TTC549 (cell line): ENCODE data around the gene CPXM2.

Experiments
- FAIRE-seq: peaks from 2 replicates; lab custom pipeline; 2012; peaks lifted over from hg19 to GRCh38; lab: Jason Lieb, UNC

The CPXM2 gene

DNA sequence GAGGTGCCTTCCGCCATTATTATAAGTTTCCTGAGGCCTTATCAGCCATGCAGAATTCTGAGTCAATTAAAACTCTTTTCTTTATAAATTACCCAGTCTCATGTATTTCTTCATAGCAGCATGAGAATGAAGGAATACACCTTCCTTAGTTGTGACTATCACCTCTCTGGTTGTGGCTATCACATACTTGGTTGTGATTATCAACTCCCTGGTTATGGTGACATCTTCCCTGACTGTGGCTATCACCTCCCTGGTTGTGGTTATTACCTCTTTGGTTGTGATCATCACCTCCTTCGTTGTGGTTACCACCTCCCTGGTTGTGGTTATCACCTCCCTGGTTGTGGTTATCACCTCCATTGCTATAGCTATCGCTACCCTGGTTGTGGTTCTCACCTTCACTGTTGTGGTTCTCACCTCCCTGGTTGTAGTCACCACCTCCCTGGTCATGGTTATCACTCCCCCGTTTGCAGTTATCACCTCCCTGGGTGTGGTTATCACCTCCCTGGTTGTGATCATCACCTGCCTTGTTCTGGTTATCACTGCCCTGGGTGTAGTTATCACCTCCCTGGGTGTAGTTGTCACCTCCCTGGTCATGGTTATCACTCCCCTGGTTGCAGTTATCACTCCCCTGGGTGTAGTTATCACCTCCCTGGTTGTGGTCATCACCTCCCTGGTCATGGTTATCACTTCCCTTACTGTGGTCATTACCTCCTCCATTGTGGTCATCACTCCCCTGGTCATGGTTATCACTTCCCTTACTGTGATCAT is 119.5 kb downstream of the CPXM2 start:
- no peak for FAIRE-seq

DNA sequence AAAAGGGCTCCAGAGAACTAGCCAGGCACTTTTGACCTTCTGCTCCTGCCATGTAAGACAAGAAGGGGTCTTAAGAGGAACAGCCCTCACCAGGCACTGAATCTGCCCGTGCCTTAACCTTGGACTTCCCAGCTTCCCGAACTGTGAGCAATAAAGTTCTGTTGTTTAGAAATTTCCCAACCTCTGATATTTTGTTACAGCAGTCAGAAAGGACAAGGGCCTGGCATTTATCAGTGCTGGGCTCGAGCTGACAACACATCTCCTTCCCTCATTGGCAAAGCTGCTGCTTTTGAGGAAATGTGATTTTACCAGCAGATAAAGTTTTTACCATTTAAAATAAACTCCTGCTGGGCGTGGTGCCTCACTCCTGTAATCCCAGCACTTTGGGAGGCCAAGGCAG is 122.0 kb downstream of the CPXM2 start:
- FAIRE-seq, result no peak

DNA sequence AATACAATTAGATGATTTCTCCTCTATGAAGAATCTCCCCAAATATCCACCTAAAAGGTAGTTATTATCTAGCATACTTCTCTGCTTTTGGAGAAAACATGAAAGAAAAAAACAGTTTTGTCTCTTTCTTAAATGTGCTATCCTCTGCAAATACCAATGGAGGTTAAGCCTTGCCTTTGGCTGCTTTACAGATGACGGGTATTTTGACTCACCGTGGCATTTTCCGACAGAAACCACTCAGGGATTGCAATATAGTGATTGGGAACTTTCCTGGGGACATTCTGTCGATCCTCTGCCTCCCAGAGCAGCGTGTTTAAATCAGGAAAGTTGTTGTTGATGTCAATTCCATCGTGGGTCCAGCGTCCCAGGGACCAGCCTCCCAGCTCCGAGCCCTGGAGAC is 124.8 kb downstream of the CPXM2 start:
- no peak for FAIRE-seq

GRCh38 chr10:123766012-123766411 is 125.6 kb downstream of the CPXM2 start:
- FAIRE-seq, result no peak

DNA sequence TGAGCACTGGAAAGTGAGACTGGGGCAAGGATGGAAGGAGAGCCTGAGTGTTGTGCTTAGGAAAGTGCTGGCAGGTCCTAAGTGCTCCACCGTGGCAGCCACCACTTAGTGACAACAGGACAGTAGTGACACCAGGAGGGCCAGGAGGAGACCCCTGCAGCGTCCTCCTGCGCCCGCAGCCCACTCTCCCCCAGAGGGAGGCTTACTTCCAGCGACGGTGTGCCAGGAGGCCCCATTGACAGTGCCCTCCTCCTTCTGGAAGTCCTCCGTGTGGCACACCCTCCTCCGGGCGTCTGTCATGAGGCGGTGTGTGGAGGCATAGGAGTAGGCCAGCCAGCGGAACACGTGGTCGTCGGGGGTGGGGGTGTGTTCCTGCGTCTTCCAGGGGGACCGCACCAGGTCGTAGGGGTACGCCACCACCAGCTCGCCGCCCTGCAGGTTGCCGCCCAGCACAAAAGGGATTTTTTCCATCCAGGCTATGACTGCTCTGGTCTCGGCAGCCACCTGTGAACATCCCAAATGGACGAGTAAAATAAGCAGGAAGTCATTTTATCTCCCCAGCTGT is 129.9 kb downstream of the CPXM2 start:
- FAIRE-seq, result no peak

- no peak for FAIRE-seq
Measured at GRCh38 chr10:123761038-123761428, 130.6 kb downstream of the CPXM2 start.

GRCh38 chr10:123760356-123761037 is 131.1 kb downstream of the CPXM2 start:
- FAIRE-seq, result no peak

GRCh38 chr10:123759501-123760031 is 132.0 kb downstream of the CPXM2 start:
- no peak for FAIRE-seq

DNA sequence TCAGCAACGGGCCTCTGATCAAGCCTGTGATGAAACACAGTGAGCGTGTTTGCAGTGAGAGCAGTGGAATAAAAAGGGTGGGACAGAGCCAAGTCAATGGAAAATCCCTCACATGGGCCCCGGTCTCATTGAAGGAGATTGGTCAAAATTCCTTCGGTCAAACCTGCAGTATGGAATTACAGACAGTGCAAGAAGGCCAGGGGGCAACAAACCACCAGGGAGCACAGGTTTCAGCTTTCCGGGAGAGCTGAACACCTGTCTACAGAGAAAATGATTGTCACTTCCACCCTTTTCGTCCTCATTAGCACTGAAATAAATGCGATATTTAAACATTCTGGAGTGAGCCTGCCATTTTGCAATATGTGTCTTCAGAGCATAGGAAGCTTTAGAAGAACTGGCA is 132.6 kb downstream of the CPXM2 start:
- FAIRE-seq, result no peak

DNA sequence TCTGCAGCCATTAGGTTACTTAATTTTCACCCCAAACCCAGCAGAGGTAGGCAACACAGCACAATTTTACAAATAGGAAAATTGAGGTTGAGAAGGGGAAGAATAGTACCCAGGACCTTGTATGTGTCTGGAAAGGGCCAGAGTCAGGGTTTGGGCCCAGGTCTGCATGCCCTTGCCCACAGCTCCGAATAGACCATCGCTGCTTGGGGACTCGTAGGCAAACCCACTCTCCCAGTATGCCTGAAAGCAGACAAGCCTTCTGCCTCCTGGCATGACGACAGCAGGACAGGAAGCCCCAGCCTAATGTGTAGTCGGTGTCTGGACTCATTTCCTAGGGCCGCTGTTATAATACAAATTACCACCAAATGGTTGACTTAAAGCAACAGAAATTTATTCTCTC is 133.8 kb downstream of the CPXM2 start:
- no peak for FAIRE-seq

DNA sequence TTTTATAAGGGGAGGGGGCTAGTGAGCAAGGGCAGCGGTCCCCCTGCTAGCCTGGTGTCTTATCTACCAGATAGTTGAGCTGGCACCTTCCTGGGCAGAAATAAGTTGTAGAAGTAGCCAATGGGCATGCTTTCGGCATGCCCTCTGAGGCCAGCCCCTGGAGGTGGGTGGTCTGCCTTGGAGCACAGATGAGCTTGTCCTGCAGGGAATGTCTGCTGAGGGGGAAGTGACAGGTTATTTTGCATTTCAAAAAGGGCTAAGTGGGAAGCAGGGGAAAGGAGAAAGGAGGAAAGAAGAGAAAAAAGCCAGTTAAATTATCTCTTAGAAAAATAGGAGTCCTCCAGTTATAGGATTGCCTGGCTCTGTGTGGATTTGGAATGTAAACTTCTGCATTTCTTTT is 136.5 kb downstream of the CPXM2 start:
- FAIRE-seq, result no peak

DNA sequence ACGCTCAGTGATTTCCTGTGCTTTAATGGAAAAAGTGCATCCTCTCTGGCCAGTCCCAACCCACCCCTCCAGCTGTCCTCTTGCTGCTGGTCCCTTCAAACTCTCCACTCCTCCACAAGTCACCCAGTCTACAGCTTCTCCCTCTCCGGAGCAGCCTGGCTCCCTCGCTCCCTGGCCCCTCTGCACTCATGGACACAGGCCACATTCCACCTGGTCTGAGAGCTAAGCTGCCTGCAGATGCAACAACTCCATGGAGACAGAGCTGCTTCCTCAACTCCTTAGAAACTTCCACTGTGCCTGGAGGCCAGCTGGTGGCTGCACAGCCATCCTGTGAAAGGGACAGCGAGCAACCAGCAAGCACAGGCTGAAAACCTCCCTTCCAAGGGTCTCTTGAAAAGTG is 137.5 kb downstream of the CPXM2 start:
- FAIRE-seq, result no peak

DNA sequence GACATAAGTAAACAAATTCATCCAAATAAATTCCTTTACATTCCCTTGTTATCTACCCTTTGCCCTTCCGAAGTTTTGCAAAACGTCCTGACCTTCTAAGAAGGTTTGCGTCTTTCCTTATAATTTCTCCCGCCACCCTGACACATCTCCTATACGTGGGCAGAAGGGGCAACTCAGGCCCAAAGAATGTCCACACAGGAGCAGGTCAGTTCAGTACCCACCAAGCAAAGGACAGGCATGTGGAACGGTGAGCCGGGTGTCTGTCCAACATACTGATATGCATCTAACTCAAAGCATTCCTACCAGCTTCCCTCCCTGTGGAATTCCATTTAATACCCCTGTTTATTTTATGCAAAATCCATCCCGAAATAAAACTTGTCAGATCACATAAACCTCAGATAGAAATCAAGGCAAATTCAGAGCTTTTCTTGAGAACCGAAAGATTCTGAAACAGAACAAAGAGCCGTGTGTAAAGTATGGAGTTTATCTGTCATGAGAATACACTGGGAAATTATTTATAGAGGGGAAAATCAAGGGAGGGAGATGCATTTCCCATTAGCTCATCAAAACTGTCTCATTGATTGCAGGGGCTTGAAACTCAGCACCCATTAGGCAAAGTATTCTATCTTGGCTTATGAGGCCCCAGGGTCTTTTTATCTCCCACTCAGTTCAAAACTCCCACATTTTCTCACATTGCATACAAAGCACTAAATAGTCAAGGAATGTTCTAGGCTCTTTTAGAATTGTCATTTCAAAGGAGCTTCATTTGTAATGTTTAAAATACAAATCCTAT is 140.1 kb downstream of the CPXM2 start:
- no peak for FAIRE-seq

DNA sequence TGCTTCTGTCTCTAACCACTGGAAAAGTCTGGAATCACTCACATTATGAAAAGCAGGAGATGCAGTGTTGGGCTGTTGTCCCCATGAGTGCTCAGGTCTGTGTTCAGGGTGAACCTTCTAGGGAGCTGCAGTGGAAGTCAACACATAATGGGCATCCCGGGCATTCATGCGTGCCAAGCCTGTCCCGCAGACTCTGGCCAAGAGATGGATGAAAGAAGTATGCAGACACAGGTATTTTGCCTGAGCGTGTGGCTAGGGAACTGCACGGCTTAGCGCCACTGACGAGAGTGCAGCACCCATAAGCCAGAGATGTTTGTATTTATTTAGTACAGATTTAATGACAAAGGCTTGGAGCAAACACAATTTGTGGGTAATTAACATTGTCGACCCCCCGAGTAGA is 140.7 kb downstream of the CPXM2 start:
- FAIRE-seq, result no peak

DNA sequence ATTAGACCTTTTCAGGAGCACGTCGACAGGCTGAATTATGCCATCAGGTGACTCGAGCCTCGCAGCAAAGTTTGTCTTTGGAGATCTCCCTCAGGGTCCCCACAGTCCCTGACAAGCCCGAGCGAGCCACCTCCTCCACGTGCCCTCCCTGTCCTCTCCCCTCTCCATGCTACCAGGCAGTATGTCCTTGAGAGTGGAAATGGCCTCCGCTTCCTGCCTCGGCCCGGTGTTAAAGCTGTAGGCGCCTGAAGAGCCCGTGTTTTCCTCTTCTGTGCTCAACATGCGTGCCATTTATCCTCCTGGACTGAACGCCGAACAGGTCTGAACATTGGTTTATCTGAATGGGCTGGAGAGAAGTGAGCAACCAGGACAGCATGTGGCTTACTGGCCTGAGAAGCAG is 142.9 kb downstream of the CPXM2 start:
- no peak for FAIRE-seq

- FAIRE-seq, result no peak
Measured at GRCh38 chr10:123747426-123747825, 144.2 kb downstream of the CPXM2 start.

GRCh38 chr10:123746942-123747341 is 144.7 kb downstream of the CPXM2 start:
- FAIRE-seq, result no peak

DNA sequence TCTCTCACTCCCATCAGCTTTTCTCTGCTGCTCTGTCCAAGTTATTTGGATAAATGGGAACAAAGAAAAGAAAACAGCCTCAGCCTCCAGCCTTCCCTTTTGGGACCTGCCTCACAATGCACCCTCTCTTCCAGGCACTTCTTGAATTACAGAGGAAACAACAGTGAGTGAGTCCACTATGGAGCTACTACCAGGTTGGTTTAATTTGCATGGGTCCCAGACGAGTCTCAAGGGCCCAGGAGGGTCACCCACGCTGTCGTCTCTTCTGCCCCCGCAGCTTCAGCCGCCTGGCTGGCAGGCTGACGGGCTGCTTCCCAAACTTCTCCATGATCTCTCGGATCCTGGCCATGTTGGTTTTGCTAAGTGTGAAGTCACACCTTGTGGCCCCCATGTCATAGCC is 145.1 kb downstream of the CPXM2 start:
- no peak for FAIRE-seq

DNA sequence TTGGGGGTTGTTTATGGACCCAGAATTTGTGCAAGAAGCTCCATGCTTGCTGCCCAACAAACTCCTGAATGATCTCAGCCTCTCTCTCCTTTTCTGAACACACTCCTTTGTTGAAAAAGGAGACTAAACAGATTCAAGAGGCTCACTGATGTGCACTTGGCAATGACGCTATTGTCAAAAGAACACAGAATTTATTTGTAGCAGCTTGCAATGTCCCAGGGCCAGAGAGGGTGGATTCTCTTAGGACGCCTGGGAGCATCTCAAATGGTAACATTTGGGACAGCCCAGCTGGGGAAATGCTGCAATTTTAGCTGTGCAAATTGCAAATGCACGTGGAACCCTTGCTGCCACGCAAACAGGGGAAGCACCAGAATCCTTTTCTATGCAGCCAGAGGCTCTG is 145.5 kb downstream of the CPXM2 start:
- no peak for FAIRE-seq

GRCh38 chr10:123744224-123744536 is 147.4 kb downstream of the CPXM2 start:
- FAIRE-seq, result no peak

DNA sequence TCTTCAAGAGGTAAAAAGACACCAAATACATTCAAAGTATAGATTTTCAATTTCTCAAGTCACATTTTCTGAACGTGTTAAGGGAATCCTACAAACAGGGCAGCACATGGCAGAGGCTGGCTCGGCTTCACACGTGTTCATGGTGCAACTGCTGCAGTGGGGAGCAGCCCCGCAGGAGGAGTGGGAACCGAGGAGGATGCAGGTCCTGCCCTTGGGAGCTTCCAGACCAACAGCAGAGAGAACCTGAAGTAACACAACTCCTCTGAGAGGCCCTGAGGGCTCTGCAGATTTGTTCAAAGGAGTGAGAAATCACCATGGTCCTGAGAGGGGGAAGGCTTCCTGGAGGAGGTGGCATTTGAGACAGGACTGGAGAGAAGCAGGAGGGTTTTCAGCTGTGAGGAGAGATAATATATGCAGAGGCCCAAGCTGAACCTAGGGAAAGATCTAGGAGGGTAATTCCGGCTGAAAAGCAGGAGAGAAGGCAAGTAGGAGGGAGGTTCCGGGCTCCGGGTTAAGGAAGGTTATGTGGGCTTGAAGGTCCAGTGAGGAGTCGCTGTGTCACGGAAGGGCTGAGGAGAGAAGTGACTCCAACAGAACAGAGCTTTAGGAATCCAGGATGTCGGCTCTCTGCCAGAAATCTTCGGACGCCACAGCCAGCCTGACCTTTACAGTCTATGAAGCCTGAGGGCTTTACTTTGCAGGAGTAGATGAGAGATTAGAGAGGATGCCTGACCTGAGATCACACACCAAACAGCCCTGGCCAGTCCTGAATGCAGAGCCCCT is 148.0 kb downstream of the CPXM2 start:
- no peak for FAIRE-seq
